SK-N-SH (cell line): Measurements from ENCODE around the gene IQSEC1. TPM values are rescaled to one million over a fixed set of nuclear protein-coding genes. Genes with fewer than 3 reads are reported as not detected.

ENCODE experiments used
- CTCF ChIA-PET: fragments of 300-600, 350-600 bp; formaldehyde crosslinking; extraction: SDS; loops from one replicate; lab custom pipeline; 2021; lab: Yijun Ruan, JAX
- POLR2A ChIA-PET: fragments of 350-600 bp; sonication (Branson Sonifier 250); formaldehyde crosslinking; extraction: SDS; loops from one replicate; lab custom pipeline; 2020; ENCODE audit warnings: antibody characterized with exemption, inconsistent platforms; lab: Yijun Ruan, JAX
- DNase-seq: peaks from one replicate; pipeline ENCODE4 v3.0.0; 2012
- H2AFZ ChIP-seq: fragments of 200-600 bp; sonication (generic); 2 replicates; pipeline ENCODE4 v1.8.1; 2016; ENCODE audit warnings: antibody characterized with exemption, mild to moderate bottlenecking, low read depth
- H3F3A ChIP-seq: fragments of 200-600 bp; sonication (generic); replicated peaks from 2 replicates; pipeline ENCODE3; 2016; ENCODE audit warnings: antibody characterized with exemption, mild to moderate bottlenecking; ENCODE audit not compliant: insufficient read depth
- H3K27ac ChIP-seq, 2 experiments: fragments of 200-500 bp in 1 of 2; fragments of 200-600 bp in 1 of 2; sonication (Bioruptor generic) in 1 of 2; sonication (generic), shearing (Covaris generic) in 1 of 2; 2 replicates each; pipeline versions ENCODE4 v1.5.1 to v1.6.1; 2014 to 2016; ENCODE audit warnings: low read depth in 2 of 2, inconsistent platforms in 1 of 2, low read length in 1 of 2, mild to moderate bottlenecking in 1 of 2, mixed read lengths in 1 of 2
- H3K27me3 ChIP-seq: fragments of 200-600 bp; sonication (generic), shearing (Covaris generic); 2 replicates; pipeline ENCODE4 v1.6.1; 2016; ENCODE audit warnings: mixed run types; ENCODE audit not compliant: insufficient read depth
- H3K36me3 ChIP-seq, 2 experiments: fragments of 200-500 bp in 1 of 2; fragments of 200-600 bp in 1 of 2; sonication (Bioruptor generic) in 1 of 2; sonication (generic) in 1 of 2; replicated peaks in 1 of 2; 2 replicates each; pipeline versions ENCODE3 to v1.5.1; 2014 to 2016; ENCODE audit warnings: low read length in 1 of 2, mild to moderate bottlenecking in 1 of 2; ENCODE audit not compliant: insufficient read depth in 2 of 2, control insufficient read depth in 1 of 2
- H3K4me1 ChIP-seq, 2 experiments: fragments of 200-500 bp in 1 of 2; fragments of 200-600 bp in 1 of 2; sonication (Bioruptor generic) in 1 of 2; sonication (generic), shearing (Covaris generic) in 1 of 2; 2 replicates each; pipeline versions ENCODE4 v1.5.1 to v1.6.1; 2014 to 2016; ENCODE audit warnings: low read depth in 1 of 2, low read length in 1 of 2, mixed run types in 1 of 2; ENCODE audit not compliant: insufficient read depth in 2 of 2, control insufficient read depth in 1 of 2
- H3K4me2 ChIP-seq: fragments of 200-600 bp; sonication (generic), shearing (Covaris generic); 2 replicates; pipeline ENCODE4 v1.6.1; 2017; ENCODE audit warnings: mixed run types
- H3K4me3 ChIP-seq, 2 experiments: fragments of 200-500 bp in 1 of 2; fragments of 200-600 bp in 1 of 2; sonication (Bioruptor generic) in 1 of 2; sonication (generic), shearing (Covaris generic) in 1 of 2; 2 replicates each; pipeline versions ENCODE4 v1.5.1 to v1.8.1; 2014 to 2016; ENCODE audit warnings: low read depth in 2 of 2, inconsistent platforms in 1 of 2, low read length in 1 of 2, mild to moderate bottlenecking in 1 of 2, mixed read lengths in 1 of 2, moderate library complexity in 1 of 2
- H3K79me2 ChIP-seq: fragments of 200-600 bp; sonication (generic); 2 replicates; pipeline ENCODE4 v1.8.1; 2017; ENCODE audit warnings: mild to moderate bottlenecking; ENCODE audit not compliant: insufficient read depth
- H3K9ac ChIP-seq: fragments of 200-600 bp; sonication (generic); 2 replicates; pipeline ENCODE4 v1.6.1; 2017; ENCODE audit warnings: mixed run types
- H3K9me2 ChIP-seq: fragments of 200-600 bp; sonication (generic); 2 replicates; pipeline ENCODE4 v1.6.1; 2017; ENCODE audit warnings: mixed run types
- H3K9me3 ChIP-seq: fragments of 200-600 bp; sonication (generic); 2 replicates; pipeline ENCODE4 v1.6.1; 2017; ENCODE audit warnings: mixed run types, mild to moderate bottlenecking, moderate library complexity
- H4K20me1 ChIP-seq: fragments of 200-600 bp; sonication (generic); 2 replicates; pipeline ENCODE4 v1.6.1; 2017; ENCODE audit warnings: mild to moderate bottlenecking, mixed run types; ENCODE audit not compliant: insufficient read depth
- CHD2 ChIP-seq: fragments of 150-350 bp; IDR thresholded peaks from 2 replicates; pipeline ENCODE4 v1.6.1; 2018; ENCODE audit warnings: low read length; ENCODE audit not compliant: partially characterized antibody
- EP300 ChIP-seq, 2 experiments: IDR thresholded peaks; 2 replicates each; pipeline versions ENCODE4 v1.4.0 to v1.6.1; 2012; ENCODE audit warnings: borderline replicate concordance in 1 of 2, low read depth in 1 of 2, low read length in 1 of 2
- EZH2phosphoT487 ChIP-seq: fragments of 200-600 bp; sonication (generic); IDR thresholded peaks from 2 replicates; pipeline ENCODE4 v1.6.1; 2017; ENCODE audit warnings: low read depth, mixed run types, mild to moderate bottlenecking, antibody characterized with exemption, moderate library complexity, borderline replicate concordance
- GATA2 ChIP-seq: sonication (generic); formaldehyde crosslinking; IDR thresholded peaks from 2 replicates; pipeline ENCODE4 v1.5.0; 2020; ENCODE audit warnings: mild to moderate bottlenecking, missing genetic modification reagents
- MAX ChIP-seq: IDR thresholded peaks from 2 replicates; pipeline ENCODE4 v1.4.0; 2012; ENCODE audit warnings: low read depth
- MXI1 ChIP-seq: IDR thresholded peaks from 2 replicates; pipeline ENCODE4 v1.6.1; 2012; ENCODE audit warnings: mild to moderate bottlenecking, low read depth, low read length, improper control_type of control experiment
- POLR2AphosphoS5 ChIP-seq: IDR thresholded peaks from 2 replicates; pipeline ENCODE4 v1.6.1; 2012; ENCODE audit warnings: low read depth, low read length
- RAD21 ChIP-seq: IDR thresholded peaks from 2 replicates; pipeline ENCODE4 v1.6.1; 2012; ENCODE audit warnings: mild to moderate bottlenecking, low read length
- RCOR1 ChIP-seq: fragments of 150-350 bp; IDR thresholded peaks from 2 replicates; pipeline ENCODE4 v1.6.1; 2017; ENCODE audit warnings: antibody characterized with exemption, low read length
- RFX5 ChIP-seq: IDR thresholded peaks from 2 replicates; pipeline ENCODE4 v1.6.1; 2012; ENCODE audit warnings: mild to moderate bottlenecking, improper control_type of control experiment, low read length
- RXRA ChIP-seq: IDR thresholded peaks from 2 replicates; pipeline ENCODE4 v1.4.0; 2012; ENCODE audit warnings: low read depth, mild to moderate bottlenecking, borderline replicate concordance
- SIN3A ChIP-seq: IDR thresholded peaks from 2 replicates; pipeline ENCODE4 v1.6.1; 2012; ENCODE audit warnings: low read depth, mild to moderate bottlenecking, low read length, moderate library complexity, borderline replicate concordance
- SMC3 ChIP-seq: IDR thresholded peaks from 2 replicates; pipeline ENCODE4 v1.6.1; 2012; ENCODE audit warnings: low read depth, low read length, improper control_type of control experiment
- TAF1 ChIP-seq: IDR thresholded peaks from 2 replicates; pipeline ENCODE4 v1.6.1; 2012; ENCODE audit warnings: low read depth, mild to moderate bottlenecking, low read length, moderate library complexity, borderline replicate concordance
- TCF12 ChIP-seq: IDR thresholded peaks from 2 replicates; pipeline ENCODE4 v1.4.0; 2012
- YY1 ChIP-seq: IDR thresholded peaks from 2 replicates; pipeline ENCODE4 v1.4.0; 2012; ENCODE audit warnings: low read depth, mild to moderate bottlenecking
- ZBTB33 ChIP-seq: IDR thresholded peaks from 2 replicates; pipeline ENCODE4 v1.4.0; 2012; ENCODE audit warnings: low read depth, borderline replicate concordance
- WGBS: methylation state at CpG from one replicate; pipeline ENCODE4 v1.1.6; 2017; ENCODE audit warnings: low lambda C conversion rate; 5-methylcytosine and 5-hydroxymethylcytosine counted together
- polyA plus RNA-seq, 3 experiments: library from polyadenylated mRNA; depleted of rRNA; stranded (reverse); fragments of >200 nt; gene quantifications; 2 replicates each; pipeline ENCODE4 v1.2.3, GENCODE V29; 2012
- TF ChIP-seq, protein P1 (sequence below): IDR thresholded peaks from 2 replicates; pipeline ENCODE4 v1.6.1; 2012; ENCODE audit warnings: mild to moderate bottlenecking, low read depth, low read length, moderate library complexity
- TF ChIP-seq, protein P2 (sequence below): fragments of 200-600 bp; sonication (generic); IDR thresholded peaks from 2 replicates; pipeline ENCODE4 v1.6.1; 2017; ENCODE audit warnings: antibody characterized with exemption, mild to moderate bottlenecking, moderate library complexity
- TF ChIP-seq, protein P3 (sequence below): IDR thresholded peaks from 2 replicates; pipeline ENCODE4; 2012

Gene IQSEC1
- polyA plus RNA-seq, 1 of the 3 experiments (the other 2 are of a cell fraction), result 6.2 TPM

GRCh38 chr3:12960497-12960896 lies 112.7 kb downstream of the IQSEC1 start:
- ChIA-PET POLR2A (interaction anchor here (0.7 kb wide), 1 partner anchor 35 kb away, joined by 3 read pairs; no protein-coding TSS in a partner anchor), CTCF (interaction anchor here (0.8 to 4.5 kb wide), 4 partner anchors 33 to 493 kb away, joined by 3 to 15 read pairs (median 5); partner anchors contain the start of gene RPL32)
- Histone ChIP-seq H4K20me1 (peaks cover 97% of the 10 kb centered on the region), H3K36me3 (peaks cover 0 to 2% of the 10 kb centered on the region in 2 experiments), H3K27me3 (no peaks in the 10 kb centered on the region), H3K4me1 (peaks cover 4 to 65% of the 10 kb centered on the region in 2 experiments; a peak in 1 of 4 replicates), H3K9me2 (no peaks in the 10 kb centered on the region), H3F3A (no peaks in the 10 kb centered on the region), H3K4me3 (no peak overlapping the region), H3K9me3 (no peaks in the 10 kb centered on the region), H3K9ac (no peak overlapping the region), H3K79me2 (peaks cover 82% of the 10 kb centered on the region), H2AFZ (no peak overlapping the region), H3K4me2 (no peak overlapping the region), H3K27ac (peak overlapping the region in 1 of 2 experiments; percentile 44; a peak in 1 of 4 replicates)
- 90% methylated on average over 3 of the region's 3 CpGs for WGBS
- TF ChIP-seq SIN3A (no peak), CHD2 (no peak), GATA2 (CRISPR knock-in tag) (no peak), MAX (no peak), RFX5 (no peak), POLR2AphosphoS5 (no peak), YY1 (no peak), TAF1 (no peak), RAD21 (no peak), RCOR1 (no peak), SMC3 (no peak), EP300 (IDR thresholded peaks at IDR 0.05; ENCODE audit: borderline replicate concordance in 1 of 2, low read depth in 1 of 2, low read length in 1 of 2) (no peak), MXI1 (no peak), ZBTB33 (no peak), RXRA (no peak), TCF12 (no peak), EZH2phosphoT487 (no peak)
- TF ChIP-seq, protein P1, sequence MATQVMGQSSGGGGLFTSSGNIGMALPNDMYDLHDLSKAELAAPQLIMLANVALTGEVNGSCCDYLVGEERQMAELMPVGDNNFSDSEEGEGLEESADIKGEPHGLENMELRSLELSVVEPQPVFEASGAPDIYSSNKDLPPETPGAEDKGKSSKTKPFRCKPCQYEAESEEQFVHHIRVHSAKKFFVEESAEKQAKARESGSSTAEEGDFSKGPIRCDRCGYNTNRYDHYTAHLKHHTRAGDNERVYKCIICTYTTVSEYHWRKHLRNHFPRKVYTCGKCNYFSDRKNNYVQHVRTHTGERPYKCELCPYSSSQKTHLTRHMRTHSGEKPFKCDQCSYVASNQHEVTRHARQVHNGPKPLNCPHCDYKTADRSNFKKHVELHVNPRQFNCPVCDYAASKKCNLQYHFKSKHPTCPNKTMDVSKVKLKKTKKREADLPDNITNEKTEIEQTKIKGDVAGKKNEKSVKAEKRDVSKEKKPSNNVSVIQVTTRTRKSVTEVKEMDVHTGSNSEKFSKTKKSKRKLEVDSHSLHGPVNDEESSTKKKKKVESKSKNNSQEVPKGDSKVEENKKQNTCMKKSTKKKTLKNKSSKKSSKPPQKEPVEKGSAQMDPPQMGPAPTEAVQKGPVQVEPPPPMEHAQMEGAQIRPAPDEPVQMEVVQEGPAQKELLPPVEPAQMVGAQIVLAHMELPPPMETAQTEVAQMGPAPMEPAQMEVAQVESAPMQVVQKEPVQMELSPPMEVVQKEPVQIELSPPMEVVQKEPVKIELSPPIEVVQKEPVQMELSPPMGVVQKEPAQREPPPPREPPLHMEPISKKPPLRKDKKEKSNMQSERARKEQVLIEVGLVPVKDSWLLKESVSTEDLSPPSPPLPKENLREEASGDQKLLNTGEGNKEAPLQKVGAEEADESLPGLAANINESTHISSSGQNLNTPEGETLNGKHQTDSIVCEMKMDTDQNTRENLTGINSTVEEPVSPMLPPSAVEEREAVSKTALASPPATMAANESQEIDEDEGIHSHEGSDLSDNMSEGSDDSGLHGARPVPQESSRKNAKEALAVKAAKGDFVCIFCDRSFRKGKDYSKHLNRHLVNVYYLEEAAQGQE, result no peak
- TF ChIP-seq, protein P2, sequence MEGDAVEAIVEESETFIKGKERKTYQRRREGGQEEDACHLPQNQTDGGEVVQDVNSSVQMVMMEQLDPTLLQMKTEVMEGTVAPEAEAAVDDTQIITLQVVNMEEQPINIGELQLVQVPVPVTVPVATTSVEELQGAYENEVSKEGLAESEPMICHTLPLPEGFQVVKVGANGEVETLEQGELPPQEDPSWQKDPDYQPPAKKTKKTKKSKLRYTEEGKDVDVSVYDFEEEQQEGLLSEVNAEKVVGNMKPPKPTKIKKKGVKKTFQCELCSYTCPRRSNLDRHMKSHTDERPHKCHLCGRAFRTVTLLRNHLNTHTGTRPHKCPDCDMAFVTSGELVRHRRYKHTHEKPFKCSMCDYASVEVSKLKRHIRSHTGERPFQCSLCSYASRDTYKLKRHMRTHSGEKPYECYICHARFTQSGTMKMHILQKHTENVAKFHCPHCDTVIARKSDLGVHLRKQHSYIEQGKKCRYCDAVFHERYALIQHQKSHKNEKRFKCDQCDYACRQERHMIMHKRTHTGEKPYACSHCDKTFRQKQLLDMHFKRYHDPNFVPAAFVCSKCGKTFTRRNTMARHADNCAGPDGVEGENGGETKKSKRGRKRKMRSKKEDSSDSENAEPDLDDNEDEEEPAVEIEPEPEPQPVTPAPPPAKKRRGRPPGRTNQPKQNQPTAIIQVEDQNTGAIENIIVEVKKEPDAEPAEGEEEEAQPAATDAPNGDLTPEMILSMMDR, result no peak
- TF ChIP-seq, protein P3, sequence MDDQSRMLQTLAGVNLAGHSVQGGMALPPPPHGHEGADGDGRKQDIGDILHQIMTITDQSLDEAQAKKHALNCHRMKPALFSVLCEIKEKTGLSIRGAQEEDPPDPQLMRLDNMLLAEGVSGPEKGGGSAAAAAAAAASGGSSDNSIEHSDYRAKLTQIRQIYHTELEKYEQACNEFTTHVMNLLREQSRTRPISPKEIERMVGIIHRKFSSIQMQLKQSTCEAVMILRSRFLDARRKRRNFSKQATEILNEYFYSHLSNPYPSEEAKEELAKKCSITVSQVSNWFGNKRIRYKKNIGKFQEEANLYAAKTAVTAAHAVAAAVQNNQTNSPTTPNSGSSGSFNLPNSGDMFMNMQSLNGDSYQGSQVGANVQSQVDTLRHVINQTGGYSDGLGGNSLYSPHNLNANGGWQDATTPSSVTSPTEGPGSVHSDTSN, result no peak
- no peak for DNase-seq
